Smooth muscle cell (in vitro differentiated cells): ENCODE results near the gene CPA5. TPM values are rescaled to one million over a fixed set of nuclear protein-coding genes. Genes with fewer than 3 reads are reported as not detected.
A peak's percentile ranks its signal among the peaks of the same experiment; 100 is the strongest.

ENCODE experiments used
- DNase-seq: peaks from one replicate; lab custom pipeline; 2025; ENCODE audit not compliant: unreplicated experiment; lab: John Stamatoyannopoulos, UW
- H2AFZ ChIP-seq: fragments of 200-600 bp; sonication (generic); 2 replicates; pipeline ENCODE4 v1.6.0; 2016; ENCODE audit warnings: antibody characterized with exemption, low read depth, mild to moderate bottlenecking
- H3F3A ChIP-seq: fragments of 200-600 bp; sonication (generic); 2 replicates; pipeline ENCODE4 v1.6.0; 2017; ENCODE audit warnings: antibody characterized with exemption, low read depth
- H3K27ac ChIP-seq: fragments of 200-600 bp; sonication (generic); 2 replicates; pipeline ENCODE4 v1.5.1; 2016; ENCODE audit warnings: low read depth, mild to moderate bottlenecking
- H3K27me3 ChIP-seq: fragments of 200-600 bp; sonication (generic); 2 replicates; pipeline ENCODE4 v1.6.1; 2016; ENCODE audit warnings: low read depth, mild to moderate bottlenecking
- H3K36me3 ChIP-seq: fragments of 200-600 bp; sonication (generic); 2 replicates; pipeline ENCODE4 v1.5.1; 2016; ENCODE audit warnings: low read depth
- H3K4me1 ChIP-seq: fragments of 200-600 bp; sonication (generic); 2 replicates; pipeline ENCODE4 v1.5.1; 2016; ENCODE audit warnings: low read depth
- H3K4me2 ChIP-seq: fragments of 200-600 bp; sonication (generic); 2 replicates; pipeline ENCODE4 v1.6.0; 2016; ENCODE audit warnings: mild to moderate bottlenecking
- H3K4me3 ChIP-seq: fragments of 200-600 bp; sonication (generic); 2 replicates; pipeline ENCODE4 v1.5.1; 2016; ENCODE audit warnings: mild to moderate bottlenecking
- H3K79me2 ChIP-seq: fragments of 200-600 bp; sonication (generic); 2 replicates; pipeline ENCODE4 v1.6.0; 2016; ENCODE audit warnings: low read depth, mild to moderate bottlenecking
- H3K9ac ChIP-seq: fragments of 200-600 bp; sonication (generic); 2 replicates; pipeline ENCODE4 v1.6.0; 2016; ENCODE audit warnings: low read depth
- H3K9me3 ChIP-seq: fragments of 200-600 bp; sonication (generic); replicated peaks from 2 replicates; pipeline ENCODE4 v1.5.1; 2016; ENCODE audit warnings: low read depth
- H4K20me1 ChIP-seq: fragments of 200-600 bp; sonication (generic); 2 replicates; pipeline ENCODE4 v1.6.0; 2016; ENCODE audit warnings: low read depth
- WGBS: methylation state at CpG from one replicate; pipeline ENCODE4 v1.1.7; 2016; ENCODE audit warnings: low lambda C conversion rate; 5-methylcytosine and 5-hydroxymethylcytosine counted together
- polyA plus RNA-seq: library from polyadenylated mRNA; unstranded; fragments of >200 nt; fragmentation: Nextera tagmentation; extraction: Ambion mirVana; gene quantifications from 2 replicates; pipeline ENCODE4 v1.2.1, GENCODE V29; 2016
- total RNA-seq: library from RNA; depleted of rRNA; stranded (reverse); fragments of >200 nt; gene quantifications from 2 replicates; pipeline ENCODE4 v1.2.3, GENCODE V29; 2014
- TF ChIP-seq, protein P1 (sequence below): fragments of 200-600 bp; sonication (generic); IDR thresholded peaks from 2 replicates; pipeline ENCODE4 v1.5.1; 2017; ENCODE audit warnings: borderline replicate concordance, mild to moderate bottlenecking, antibody characterized with exemption; ENCODE audit not compliant: insufficient read depth, poor library complexity, severe bottlenecking

Gene CPA5
- total and polyA plus RNA-seq, 2 experiments from 2014 or later: not detected

DNA sequence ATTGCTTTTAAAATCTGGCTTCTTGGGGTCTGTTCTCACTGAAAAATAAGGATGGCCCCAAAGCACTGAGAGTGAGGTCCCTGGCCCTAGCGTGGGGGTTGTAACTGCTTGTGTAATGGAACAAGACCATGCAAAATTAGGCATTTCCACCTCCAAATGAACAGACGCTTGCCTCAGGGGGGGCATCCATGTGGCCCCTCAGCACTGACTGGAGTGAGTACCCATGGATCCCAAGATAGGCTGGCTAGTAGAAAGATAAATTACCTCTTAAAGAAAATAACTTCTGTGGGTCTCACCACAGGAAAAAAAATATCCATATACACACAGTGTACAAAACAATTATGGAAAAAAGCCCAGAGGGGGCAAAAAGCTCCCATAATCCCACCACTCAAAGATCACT is 20.5 kb downstream of the CPA5 start:
- Histone ChIP-seq H2AFZ (no peak overlapping the region), H3K9me3 (peaks cover 4% of the 10 kb centered on the region), H3F3A (peaks cover 16% of the 10 kb centered on the region), H3K79me2 (no peaks in the 10 kb centered on the region), H3K27me3 (no peaks in the 10 kb centered on the region), H3K4me3 (no peak overlapping the region), H3K36me3 (no peaks in the 10 kb centered on the region), H3K4me2 (no peak overlapping the region), H4K20me1 (no peaks in the 10 kb centered on the region), H3K4me1 (peaks cover 22% of the 10 kb centered on the region), H3K9ac (peak overlapping the region; percentile 59), H3K27ac (peak overlapping the region; percentile 94)
- 78% methylated on average over 2 of the region's 2 CpGs for WGBS
- DNase-seq: no peak
- TF ChIP-seq, protein P1, sequence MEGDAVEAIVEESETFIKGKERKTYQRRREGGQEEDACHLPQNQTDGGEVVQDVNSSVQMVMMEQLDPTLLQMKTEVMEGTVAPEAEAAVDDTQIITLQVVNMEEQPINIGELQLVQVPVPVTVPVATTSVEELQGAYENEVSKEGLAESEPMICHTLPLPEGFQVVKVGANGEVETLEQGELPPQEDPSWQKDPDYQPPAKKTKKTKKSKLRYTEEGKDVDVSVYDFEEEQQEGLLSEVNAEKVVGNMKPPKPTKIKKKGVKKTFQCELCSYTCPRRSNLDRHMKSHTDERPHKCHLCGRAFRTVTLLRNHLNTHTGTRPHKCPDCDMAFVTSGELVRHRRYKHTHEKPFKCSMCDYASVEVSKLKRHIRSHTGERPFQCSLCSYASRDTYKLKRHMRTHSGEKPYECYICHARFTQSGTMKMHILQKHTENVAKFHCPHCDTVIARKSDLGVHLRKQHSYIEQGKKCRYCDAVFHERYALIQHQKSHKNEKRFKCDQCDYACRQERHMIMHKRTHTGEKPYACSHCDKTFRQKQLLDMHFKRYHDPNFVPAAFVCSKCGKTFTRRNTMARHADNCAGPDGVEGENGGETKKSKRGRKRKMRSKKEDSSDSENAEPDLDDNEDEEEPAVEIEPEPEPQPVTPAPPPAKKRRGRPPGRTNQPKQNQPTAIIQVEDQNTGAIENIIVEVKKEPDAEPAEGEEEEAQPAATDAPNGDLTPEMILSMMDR: no peak

DNA sequence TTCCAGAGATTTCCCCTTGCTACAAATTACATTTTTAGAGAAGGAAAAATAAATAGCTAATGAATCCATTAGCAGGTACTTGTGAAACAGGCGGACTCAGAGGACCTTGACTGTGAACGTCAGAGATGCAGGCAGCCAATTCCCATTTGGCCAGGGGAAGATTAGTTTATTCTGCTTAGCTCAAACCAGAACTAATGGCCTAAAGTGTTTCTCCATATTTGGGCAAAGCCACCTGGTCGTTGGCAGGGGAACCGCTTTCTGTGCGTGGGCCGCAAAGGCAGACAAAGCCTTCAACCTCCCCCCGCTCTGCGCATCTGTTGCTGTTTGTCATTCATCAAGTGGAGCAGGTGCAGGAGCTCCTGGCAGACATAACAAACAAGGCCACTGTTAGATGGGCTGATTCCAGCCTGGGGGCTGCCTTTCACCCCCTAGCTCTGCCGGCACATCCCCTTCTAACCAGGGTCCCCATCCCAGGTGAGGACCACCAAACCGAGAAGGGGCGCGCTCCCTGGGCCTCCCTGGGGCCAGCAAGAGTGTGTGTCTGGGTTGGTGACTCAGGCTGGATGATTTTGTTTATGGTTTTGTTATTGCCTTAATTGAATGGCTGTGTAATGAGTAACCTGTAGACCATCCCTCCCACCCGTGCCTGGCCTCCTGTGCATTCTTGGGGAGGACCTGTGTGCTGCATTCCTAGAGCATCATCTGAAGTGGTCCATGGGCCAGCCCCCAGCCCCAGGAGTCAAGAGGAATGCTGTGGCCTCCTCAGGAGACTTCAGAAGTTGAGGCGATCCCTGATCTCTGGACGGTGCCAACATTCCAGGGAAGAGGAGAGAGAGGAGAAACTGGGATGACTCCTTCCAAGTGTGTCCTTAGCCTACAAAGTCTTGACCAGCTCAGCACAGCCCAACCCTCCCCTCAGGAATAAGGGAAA is 21.2 kb downstream of the CPA5 start:
- no peak overlapping the region for H2AFZ ChIP-seq
- peak overlapping the region; percentile 61 for H3K4me2 ChIP-seq
- no peak overlapping the region for H3K4me3 ChIP-seq
- no peaks in the 10 kb centered on the region for H3K36me3 ChIP-seq
- DNase-seq: no peak
- H3K9me3 ChIP-seq: peaks cover under 1% of the 10 kb centered on the region
- TF ChIP-seq, protein P1: no peak
- H3K4me1 ChIP-seq: peaks cover 22% of the 10 kb centered on the region
- no peaks in the 10 kb centered on the region for H4K20me1 ChIP-seq
- no peaks in the 10 kb centered on the region for H3K27me3 ChIP-seq
- 53% methylated on average over 15 of the region's 15 CpGs for WGBS
- no peaks in the 10 kb centered on the region for H3K79me2 ChIP-seq
- peaks cover 23% of the 10 kb centered on the region for H3F3A ChIP-seq
- peak overlapping the region; percentile 94 for H3K27ac ChIP-seq
- H3K9ac ChIP-seq: peak overlapping the region; percentile 59

DNA sequence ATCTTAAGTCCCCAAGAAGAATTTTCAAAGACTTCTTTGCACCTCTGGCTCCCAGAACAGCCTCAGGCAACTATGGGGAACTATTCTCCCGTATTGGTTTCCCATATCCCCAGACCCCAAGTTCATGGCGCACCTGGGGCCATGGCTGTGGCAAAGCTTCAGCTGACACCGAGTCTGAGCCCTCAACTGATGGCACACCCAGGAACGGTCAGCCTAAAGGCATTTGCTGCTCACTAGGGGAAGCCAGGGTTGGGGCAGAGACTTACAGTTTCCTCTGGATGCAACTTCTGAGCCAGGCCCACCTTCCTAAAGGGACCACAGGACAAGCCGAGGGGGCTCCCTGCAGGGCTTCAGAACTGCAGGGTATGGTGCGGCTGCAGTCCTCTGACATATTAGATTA is 21.9 kb downstream of the CPA5 start:
- Histone ChIP-seq H3K4me1 (peaks cover 22% of the 10 kb centered on the region), H3K4me2 (peak overlapping the region; percentile 1)

More for the DNA sequence above, 21.9 kb downstream of the CPA5 start:
- no peaks in the 10 kb centered on the region for H4K20me1 ChIP-seq
- no peak overlapping the region for H3K9ac ChIP-seq
- TF ChIP-seq, protein P1: no peak
- no peaks in the 10 kb centered on the region for H3K27me3 ChIP-seq
- H2AFZ ChIP-seq: no peak overlapping the region
- no peaks in the 10 kb centered on the region for H3K36me3 ChIP-seq
- DNase-seq: no peak
- 83% methylated on average over 6 of the region's 6 CpGs for WGBS
- peaks cover 29% of the 10 kb centered on the region for H3F3A ChIP-seq
- H3K79me2 ChIP-seq: no peaks in the 10 kb centered on the region
- no peaks in the 10 kb centered on the region for H3K9me3 ChIP-seq
- no peak overlapping the region for H3K4me3 ChIP-seq
- H3K27ac ChIP-seq: peak overlapping the region; percentile 94
